OCI-LY3 (cell line): ENCODE data around the gene CASQ2.

ENCODE experiments used
- H2AFZ ChIP-seq: fragments of 200-600, 300-600 bp; shearing (Covaris generic); 2 replicates; pipeline ENCODE4 v1.6.0; 2014; ENCODE audit warnings: antibody characterized with exemption, low read depth, low read length
- H3K27ac ChIP-seq: fragments of 200-600, 300-600 bp; sonication (generic); 2 replicates; pipeline ENCODE4 v1.5.1; 2014; ENCODE audit warnings: mild to moderate bottlenecking, low read length, moderate library complexity, mixed read lengths
- H3K27me3 ChIP-seq: fragments of 200-600, 300-600 bp; sonication (generic); 2 replicates; pipeline ENCODE4 v1.6.1; 2014; ENCODE audit warnings: low read depth, low read length, mixed read lengths
- H3K36me3 ChIP-seq: fragments of 200-600, 300-600 bp; sonication (generic); replicated peaks from 2 replicates; pipeline ENCODE3; 2014; ENCODE audit warnings: low read depth, low read length, mixed read lengths
- H3K4me1 ChIP-seq: fragments of 300-600, 200-600 bp; sonication (generic); 2 replicates; pipeline ENCODE4 v1.6.1; 2014; ENCODE audit warnings: low read length, mixed read lengths
- H3K4me2 ChIP-seq: fragments of 200-600, 300-600 bp; sonication (generic); 2 replicates; pipeline ENCODE4 v1.6.1; 2014; ENCODE audit warnings: low read length, mixed read lengths
- H3K4me3 ChIP-seq: fragments of 300-600, 200-600 bp; sonication (generic); 2 replicates; pipeline ENCODE4 v1.5.1; 2014; ENCODE audit warnings: antibody characterized with exemption, mild to moderate bottlenecking, low read length, moderate library complexity
- H3K79me2 ChIP-seq: fragments of 300-600, 200-600 bp; shearing (Covaris generic); 2 replicates; pipeline ENCODE4 v1.6.1; 2014; ENCODE audit warnings: mild to moderate bottlenecking, low read length, mixed read lengths
- H3K9ac ChIP-seq: fragments of 300-600, 200-600 bp; shearing (Covaris generic); 2 replicates; pipeline ENCODE4 v1.6.0; 2014; ENCODE audit warnings: mild to moderate bottlenecking, low read length, moderate library complexity
- H3K9me3 ChIP-seq: fragments of 200-600, 300-600 bp; shearing (Covaris generic); 2 replicates; pipeline ENCODE4 v1.6.1; 2014; ENCODE audit warnings: low read length, mixed read lengths; ENCODE audit not compliant: insufficient read depth
- H4K20me1 ChIP-seq: fragments of 200-600, 300-600 bp; sonication (generic); 2 replicates; pipeline ENCODE4 v1.6.1; 2016; ENCODE audit warnings: low read length, mixed read lengths; ENCODE audit not compliant: insufficient read depth
- EZH2phosphoT487 ChIP-seq: fragments of 200-600 bp; shearing (Covaris generic); IDR thresholded peaks from 2 replicates; pipeline ENCODE4 v1.6.1; 2018; ENCODE audit warnings: antibody characterized with exemption, mixed run types, low read depth
- TF ChIP-seq, protein P1 (sequence below): fragments of 200-600, 300-600 bp; sonication (generic); IDR thresholded peaks from 2 replicates; pipeline ENCODE4 v1.5.1; 2014; ENCODE audit warnings: antibody characterized with exemption, low read length, low read depth

The CASQ2 gene

DNA sequence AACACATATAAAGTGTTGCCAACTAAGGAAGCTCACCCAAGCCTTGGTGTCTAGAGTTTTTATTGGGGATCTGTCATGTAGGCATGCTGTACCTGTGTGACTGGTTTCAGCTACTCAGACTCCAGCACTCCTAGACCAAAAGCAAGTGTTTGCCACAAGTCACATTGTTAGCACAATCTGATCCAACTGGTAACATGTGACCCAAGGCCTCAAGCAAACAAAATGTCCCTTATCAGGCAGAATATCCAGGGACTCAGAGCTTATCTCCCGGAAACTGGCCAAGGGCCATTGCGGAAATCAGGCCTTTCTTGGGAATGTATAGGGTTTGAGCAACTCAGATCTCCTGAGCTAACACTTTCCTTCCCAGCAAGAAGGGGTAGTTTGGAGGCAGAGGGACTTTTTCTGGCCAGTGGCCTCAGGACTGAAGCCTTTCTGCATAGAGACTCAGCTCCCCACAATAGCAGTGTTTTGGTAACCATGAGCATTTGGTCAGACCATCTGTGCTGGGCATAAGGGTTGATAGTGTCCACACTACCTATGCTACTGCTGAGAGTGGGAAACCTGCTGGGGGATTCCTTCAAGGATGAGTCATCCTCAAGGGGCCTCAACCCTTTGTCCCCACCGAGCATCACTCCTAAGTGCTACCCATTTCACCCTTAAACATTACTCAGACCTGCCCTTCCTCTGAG, 42.8 kb upstream of the CASQ2 start:
- no peaks in the 10 kb centered on the region for H3K79me2 ChIP-seq
- H3K9ac ChIP-seq: no peak overlapping the region
- no peak overlapping the region for H3K27ac ChIP-seq
- H4K20me1 ChIP-seq: no peaks in the 10 kb centered on the region
- no peak overlapping the region for H3K4me3 ChIP-seq
- H2AFZ ChIP-seq: no peak overlapping the region
- H3K4me1 ChIP-seq: no peaks in the 10 kb centered on the region
- H3K9me3 ChIP-seq: no peaks in the 10 kb centered on the region
- no peak overlapping the region for H3K4me2 ChIP-seq
- no peaks in the 10 kb centered on the region for H3K36me3 ChIP-seq
- no peaks in the 10 kb centered on the region for H3K27me3 ChIP-seq
- TF ChIP-seq, protein P1, sequence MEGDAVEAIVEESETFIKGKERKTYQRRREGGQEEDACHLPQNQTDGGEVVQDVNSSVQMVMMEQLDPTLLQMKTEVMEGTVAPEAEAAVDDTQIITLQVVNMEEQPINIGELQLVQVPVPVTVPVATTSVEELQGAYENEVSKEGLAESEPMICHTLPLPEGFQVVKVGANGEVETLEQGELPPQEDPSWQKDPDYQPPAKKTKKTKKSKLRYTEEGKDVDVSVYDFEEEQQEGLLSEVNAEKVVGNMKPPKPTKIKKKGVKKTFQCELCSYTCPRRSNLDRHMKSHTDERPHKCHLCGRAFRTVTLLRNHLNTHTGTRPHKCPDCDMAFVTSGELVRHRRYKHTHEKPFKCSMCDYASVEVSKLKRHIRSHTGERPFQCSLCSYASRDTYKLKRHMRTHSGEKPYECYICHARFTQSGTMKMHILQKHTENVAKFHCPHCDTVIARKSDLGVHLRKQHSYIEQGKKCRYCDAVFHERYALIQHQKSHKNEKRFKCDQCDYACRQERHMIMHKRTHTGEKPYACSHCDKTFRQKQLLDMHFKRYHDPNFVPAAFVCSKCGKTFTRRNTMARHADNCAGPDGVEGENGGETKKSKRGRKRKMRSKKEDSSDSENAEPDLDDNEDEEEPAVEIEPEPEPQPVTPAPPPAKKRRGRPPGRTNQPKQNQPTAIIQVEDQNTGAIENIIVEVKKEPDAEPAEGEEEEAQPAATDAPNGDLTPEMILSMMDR: no peak
- TF ChIP-seq EZH2phosphoT487: no peak

DNA sequence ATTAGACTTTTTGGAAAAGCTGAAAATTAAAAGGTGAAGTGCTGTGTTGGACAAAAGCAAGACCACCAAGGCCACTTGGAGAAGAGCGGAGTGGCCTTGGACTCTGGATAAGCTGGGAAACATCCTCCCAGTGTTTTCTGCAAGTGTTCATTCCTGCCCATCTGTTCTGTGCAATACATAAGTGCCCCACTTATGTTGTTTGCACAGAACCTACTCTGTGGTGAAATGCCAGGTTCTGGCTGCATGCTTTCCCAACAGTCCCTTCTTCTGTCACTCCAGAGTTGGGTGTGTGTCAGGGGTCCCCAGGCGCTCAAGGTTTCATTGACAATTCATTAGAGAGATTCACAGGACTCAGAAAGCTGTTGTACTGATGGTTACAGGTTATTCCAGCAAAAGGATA, 42.1 kb upstream of the CASQ2 start:
- H2AFZ ChIP-seq: no peak overlapping the region
- no peaks in the 10 kb centered on the region for H3K79me2 ChIP-seq
- no peaks in the 10 kb centered on the region for H3K4me1 ChIP-seq
- no peaks in the 10 kb centered on the region for H3K9me3 ChIP-seq
- no peaks in the 10 kb centered on the region for H4K20me1 ChIP-seq
- no peaks in the 10 kb centered on the region for H3K27me3 ChIP-seq
- no peak overlapping the region for H3K4me3 ChIP-seq
- H3K4me2 ChIP-seq: no peak overlapping the region
- H3K9ac ChIP-seq: no peak overlapping the region
- H3K27ac ChIP-seq: no peak overlapping the region
- no peaks in the 10 kb centered on the region for H3K36me3 ChIP-seq
- no peak for TF ChIP-seq EZH2phosphoT487
- TF ChIP-seq, protein P1: no peak

DNA sequence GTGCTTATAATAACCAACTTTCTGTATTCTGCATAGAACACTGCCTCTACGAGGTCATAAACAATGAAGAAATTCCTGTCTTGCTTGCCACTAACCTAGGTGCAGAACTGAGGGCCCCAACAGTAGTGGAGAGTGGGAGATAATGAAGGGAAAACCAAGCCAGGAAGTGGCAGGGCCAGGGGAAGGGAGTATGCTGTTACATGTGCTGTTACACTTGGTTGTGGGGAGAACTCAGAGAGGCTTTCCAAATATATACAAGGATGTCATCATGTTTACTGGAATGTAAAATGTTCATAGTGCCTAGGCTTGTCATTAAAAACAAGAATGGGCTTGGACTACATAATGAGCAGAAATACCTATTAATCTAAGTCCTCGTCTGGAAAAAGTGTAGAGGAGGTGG, 41.3 kb upstream of the CASQ2 start:
- Histone ChIP-seq H3K4me2 (no peak overlapping the region), H3K9ac (no peak overlapping the region), H4K20me1 (no peaks in the 10 kb centered on the region), H3K27me3 (no peaks in the 10 kb centered on the region), H3K9me3 (no peaks in the 10 kb centered on the region), H3K27ac (no peak overlapping the region), H3K4me3 (no peak overlapping the region), H2AFZ (no peak overlapping the region), H3K4me1 (no peaks in the 10 kb centered on the region), H3K79me2 (no peaks in the 10 kb centered on the region), H3K36me3 (no peaks in the 10 kb centered on the region)
- TF ChIP-seq EZH2phosphoT487: no peak
- TF ChIP-seq, protein P1: no peak

DNA sequence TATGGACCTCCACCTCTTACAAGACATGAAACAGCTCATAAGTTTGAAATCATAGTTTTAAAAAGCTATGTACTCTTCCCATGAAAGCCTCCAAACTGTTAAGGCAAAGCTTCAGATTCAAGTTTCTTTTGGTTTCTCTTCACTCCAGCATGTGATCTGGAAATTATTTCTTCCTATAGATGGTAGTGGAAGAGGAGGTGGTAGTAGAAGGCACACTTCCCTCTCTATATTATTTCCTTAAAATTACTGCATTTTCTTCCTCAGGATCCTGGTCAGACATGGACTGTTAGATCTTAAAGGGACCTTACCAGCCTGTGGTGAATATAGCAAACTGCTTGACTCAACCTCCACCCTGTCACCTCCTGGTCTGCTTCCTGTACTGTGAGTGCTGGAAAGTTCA, 40.6 kb upstream of the CASQ2 start:
- H3K27ac ChIP-seq: no peak overlapping the region
- no peak overlapping the region for H3K4me2 ChIP-seq
- H3K27me3 ChIP-seq: no peaks in the 10 kb centered on the region
- H4K20me1 ChIP-seq: no peaks in the 10 kb centered on the region
- H3K4me3 ChIP-seq: no peak overlapping the region
- no peaks in the 10 kb centered on the region for H3K79me2 ChIP-seq
- H3K9ac ChIP-seq: no peak overlapping the region
- TF ChIP-seq, protein P1: no peak
- no peak for TF ChIP-seq EZH2phosphoT487
- H3K4me1 ChIP-seq: no peaks in the 10 kb centered on the region
- no peak overlapping the region for H2AFZ ChIP-seq
- no peaks in the 10 kb centered on the region for H3K9me3 ChIP-seq
- no peaks in the 10 kb centered on the region for H3K36me3 ChIP-seq
